HG02588 (cell line): Measurements from ENCODE around the gene CADPS.

ENCODE experiments used
- ATAC-seq: cut with Tn5 transposase; IDR thresholded peaks from one replicate; pipeline ENCODE4 v1.9.1; 2021; ENCODE audit warnings: mild to moderate bottlenecking, moderate library complexity; ENCODE audit not compliant: unreplicated experiment

CADPS gene

GRCh38 chr3:62392626-62393292, 482.5 kb downstream of the CADPS start:
- no peak for ATAC-seq

GRCh38 chr3:62387251-62387650, 488.0 kb downstream of the CADPS start:
- ATAC-seq: no peak

GRCh38 chr3:62379321-62379798, 495.9 kb downstream of the CADPS start:
- ATAC-seq: no peak

GRCh38 chr3:62378921-62379320, 496.3 kb downstream of the CADPS start:
- ATAC-seq: no peak

GRCh38 chr3:62378311-62378789, 496.9 kb downstream of the CADPS start:
- no peak for ATAC-seq

- ATAC-seq: no peak
Measured at GRCh38 chr3:62376906-62377877, 498.0 kb downstream of the CADPS start.

GRCh38 chr3:62376454-62376720, 498.8 kb downstream of the CADPS start:
- ATAC-seq: no peak

GRCh38 chr3:62375655-62376453, 499.4 kb downstream of the CADPS start:
- no peak for ATAC-seq

- no peak for ATAC-seq
Measured at GRCh38 chr3:62374341-62375218, 500.6 kb downstream of the CADPS start.

GRCh38 chr3:62373714-62374333, 501.4 kb downstream of the CADPS start:
- no peak for ATAC-seq

- ATAC-seq: no peak
Measured at GRCh38 chr3:62373215-62373614, 502.0 kb downstream of the CADPS start, which contains the start of gene FEZF2. Gene FEZF2, minus strand, starts transcription at chr3:62373550. Its CDS starts 682 bp downstream, at chr3:62372868.

GRCh38 chr3:62372621-62373041, 502.6 kb downstream of the CADPS start:
- no peak for ATAC-seq

- no peak for ATAC-seq
Measured at GRCh38 chr3:62371720-62372591, 503.3 kb downstream of the CADPS start.

GRCh38 chr3:62370858-62371719, 504.1 kb downstream of the CADPS start:
- ATAC-seq: no peak

GRCh38 chr3:62370112-62370857, 504.9 kb downstream of the CADPS start:
- ATAC-seq: no peak

- ATAC-seq: no peak
Measured at GRCh38 chr3:62369476-62369743, 505.8 kb downstream of the CADPS start.
